SIG-M5 (cell line): ENCODE data around the gene CHKA.

Source experiments
- DNase-seq: peaks from one replicate; lab custom pipeline; 2025; lab: John Stamatoyannopoulos, UW

Gene CHKA

DNA sequence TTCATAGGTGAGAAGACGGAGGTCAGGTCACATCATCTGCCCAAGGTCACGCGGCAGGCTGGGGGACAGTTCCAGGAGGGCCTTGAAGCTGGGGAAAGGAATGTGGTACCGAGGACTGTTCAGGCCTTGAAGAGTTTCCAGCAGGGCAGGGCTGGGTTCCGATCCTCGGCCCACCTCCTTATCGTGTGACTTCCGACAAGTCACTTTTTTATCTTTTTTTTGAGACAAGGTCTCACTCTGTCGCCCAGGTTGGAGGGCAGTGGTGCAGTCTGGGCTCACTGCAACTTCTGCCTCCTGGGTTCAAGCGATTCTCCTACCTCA is 90.1 kb downstream of the CHKA start:
- DNase-seq, result no peak

DNA sequence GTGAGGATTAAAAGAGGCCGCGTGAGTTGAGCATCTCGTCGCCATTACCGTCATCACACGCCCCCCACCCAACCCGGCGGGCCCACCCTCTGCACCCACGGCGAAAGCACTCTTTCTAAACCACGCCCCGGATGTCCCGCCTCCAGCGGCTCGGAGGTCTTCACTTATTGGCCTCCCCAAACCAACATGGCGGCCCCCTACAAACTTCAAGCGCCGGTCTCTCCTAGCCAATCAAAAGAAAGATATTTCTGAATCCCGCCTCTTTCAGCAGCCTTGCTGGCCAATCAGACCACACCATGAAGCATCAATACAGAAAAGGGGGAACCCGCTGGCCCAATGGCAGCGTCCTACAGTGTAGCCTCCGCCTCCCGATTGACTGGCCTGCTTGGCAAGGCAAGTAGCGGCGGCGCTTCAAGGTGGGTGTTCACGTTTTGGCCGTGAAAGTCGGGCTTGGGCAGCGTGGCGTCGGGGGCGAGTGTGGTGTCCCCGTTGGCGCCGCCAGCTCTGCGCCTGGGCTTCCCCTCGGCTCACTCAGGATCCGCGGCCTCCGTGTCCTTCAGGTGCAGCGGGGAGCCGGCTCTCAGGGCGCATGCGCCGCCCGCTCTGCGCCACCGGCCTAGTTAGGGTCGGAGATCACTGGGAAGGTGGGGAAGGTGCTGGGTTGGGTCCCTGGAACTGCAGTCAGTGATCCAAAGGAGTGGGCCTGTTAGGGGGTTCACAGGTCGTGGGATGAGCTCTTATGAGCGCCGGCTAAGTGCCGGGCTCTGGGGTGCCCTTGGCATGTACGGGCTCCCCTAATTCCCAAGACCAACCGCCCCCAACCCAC is 90.7 kb downstream of the CHKA start, which contains the start of gene NDUFS8:
NDUFS8 (plus strand) TSS at position 364 of the 826 bp plus-strand sequence. CDS start 1,471 bp downstream, outside the sequence.
- peak; percentile 94 for DNase-seq

DNA sequence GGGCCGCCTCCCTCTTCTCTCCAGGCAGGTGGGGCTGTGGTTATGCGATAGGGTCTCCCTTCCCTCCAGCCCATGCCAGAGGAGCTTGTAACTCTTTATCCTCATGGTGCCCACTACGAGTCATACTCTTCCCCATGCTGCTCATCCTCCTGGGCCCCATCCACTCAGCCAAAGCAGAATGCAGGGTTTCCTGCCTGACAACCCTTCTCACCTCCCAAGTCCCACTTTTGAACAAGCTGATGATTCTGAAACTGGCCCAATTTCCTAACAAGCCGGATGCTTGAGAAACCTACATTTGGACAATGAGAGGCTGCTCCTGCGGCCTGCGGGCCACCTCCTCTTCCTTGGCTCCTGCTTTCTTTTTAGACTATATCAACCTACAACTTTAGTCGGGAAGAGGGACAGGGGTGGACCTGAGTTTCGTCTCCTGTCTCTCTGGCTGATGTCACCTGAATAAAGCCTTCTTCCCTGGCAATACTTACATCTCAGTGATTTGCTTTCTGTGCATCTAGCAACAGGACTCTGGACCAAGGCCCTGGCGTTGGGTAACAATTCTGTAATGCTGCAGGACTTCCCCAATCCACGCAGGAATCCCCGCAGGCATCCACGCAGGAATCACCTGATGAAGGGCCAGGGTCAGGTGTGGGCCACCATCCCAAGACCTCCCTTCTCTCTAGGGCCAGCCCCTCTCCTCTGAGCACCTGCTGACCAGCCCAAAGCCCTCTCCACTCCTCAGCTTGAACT is 92.2 kb downstream of the CHKA start:
- DNase-seq, result no peak

DNA sequence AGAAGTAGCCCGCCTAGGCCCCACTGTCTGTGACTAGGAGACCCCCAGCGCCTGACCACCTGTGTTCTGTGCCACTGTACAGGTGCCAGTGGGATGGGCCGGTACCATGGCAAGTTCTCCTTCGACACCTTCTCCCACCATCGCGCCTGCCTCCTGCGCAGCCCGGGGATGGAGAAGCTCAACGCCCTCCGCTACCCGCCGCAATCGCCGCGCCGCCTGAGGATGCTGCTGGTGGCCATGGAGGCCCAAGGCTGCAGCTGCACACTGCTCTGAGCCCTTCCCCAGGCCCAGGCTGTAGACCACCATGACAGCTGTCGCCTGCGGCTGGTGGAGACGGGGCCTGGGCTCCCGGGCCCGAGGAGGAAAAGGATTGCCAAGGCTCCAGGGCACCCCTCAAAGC is 93.5 kb downstream of the CHKA start:
- no peak for DNase-seq

DNA sequence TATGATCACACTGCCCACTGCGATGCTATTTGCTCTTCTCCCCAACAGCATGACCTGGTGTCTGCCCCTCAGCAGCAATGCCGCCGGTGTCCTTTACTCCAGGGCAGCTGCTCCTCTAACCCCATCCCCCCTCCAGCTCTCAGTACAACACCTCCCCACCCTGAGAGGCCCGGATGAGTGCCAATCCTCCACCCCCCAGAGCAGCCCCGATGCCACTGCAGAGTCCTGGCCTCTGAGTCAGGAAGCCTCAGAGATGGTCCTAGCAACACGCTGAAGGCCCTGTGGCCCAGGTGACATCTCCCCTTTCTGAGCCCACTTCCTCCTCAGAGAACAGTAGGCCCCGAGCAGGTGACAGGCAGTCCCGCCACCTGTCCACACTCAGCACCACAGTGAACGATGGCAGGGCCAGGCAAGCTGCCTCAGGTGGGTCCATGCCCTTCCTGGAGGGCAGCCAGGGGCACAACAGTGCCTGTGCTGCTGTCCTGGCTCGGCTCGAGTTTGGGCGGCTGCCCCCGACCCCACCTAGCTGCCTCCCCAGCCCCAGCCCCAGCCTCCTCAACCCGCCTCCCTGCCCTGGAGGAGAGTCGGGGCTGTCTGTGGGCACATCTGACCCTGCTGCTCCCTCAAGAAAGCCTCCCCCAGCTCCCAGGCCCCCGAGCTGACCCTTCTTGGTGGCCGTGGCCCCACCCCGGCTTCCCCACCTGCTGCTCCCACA is 94.6 kb downstream of the CHKA start:
- DNase-seq, result no peak

DNA sequence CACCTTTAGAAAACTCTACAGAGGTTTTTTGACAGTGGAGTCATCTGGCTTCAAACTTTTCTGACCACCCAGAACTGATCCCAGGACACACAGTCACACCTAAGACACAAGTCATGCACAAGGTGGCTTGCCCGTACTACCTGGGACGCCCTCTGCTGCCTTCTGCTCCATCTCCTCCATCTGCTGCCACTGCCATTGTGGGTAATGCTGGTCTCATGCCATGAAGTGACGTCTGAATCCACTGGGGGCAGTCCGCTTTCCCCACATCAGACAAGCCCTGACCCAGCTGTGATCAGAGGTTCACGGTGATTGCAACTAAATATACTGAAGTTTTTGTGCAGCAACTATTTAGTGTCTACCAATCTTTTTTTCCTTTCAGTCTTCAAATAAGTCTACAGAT is 96.1 kb downstream of the CHKA start:
- no peak for DNase-seq

DNA sequence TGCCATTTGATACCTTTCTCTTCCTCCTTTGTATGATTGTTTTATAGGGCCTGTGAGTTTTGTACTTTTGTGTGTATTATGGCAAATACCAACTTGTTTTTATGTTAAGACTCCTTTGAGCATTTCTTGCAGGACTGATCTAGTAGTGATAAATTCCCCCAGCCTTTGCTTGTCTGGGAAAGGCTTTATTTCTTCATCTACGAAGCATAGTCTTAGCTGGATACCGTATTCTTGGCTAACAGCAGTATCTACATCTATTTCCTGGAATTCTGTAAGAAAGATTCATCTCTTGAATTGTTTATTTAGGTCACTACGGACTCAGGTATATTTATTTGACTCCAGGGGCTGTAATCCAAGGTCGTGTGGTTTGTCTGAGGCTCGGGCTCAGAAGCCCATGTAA is 96.7 kb downstream of the CHKA start:
- no peak for DNase-seq

DNA sequence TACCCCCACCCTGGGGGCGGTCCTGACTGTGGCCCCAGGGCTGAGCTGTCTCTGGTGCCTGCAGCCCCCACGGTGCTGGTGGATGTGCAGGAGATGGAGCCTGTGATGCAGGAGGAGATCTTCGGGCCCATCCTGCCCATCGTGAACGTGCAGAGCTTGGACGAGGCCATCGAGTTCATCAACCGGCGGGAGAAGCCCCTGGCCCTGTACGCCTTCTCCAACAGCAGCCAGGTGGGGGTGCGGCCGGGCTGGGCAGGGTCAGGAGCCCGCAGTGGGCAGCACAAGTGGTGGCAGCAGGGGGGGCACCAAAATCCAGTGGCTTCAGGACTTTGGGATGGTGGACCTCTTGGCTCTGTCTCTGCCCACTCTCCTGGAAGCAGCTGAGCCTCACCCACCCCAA is 98.7 kb downstream of the CHKA start:
- DNase-seq, result no peak

DNA sequence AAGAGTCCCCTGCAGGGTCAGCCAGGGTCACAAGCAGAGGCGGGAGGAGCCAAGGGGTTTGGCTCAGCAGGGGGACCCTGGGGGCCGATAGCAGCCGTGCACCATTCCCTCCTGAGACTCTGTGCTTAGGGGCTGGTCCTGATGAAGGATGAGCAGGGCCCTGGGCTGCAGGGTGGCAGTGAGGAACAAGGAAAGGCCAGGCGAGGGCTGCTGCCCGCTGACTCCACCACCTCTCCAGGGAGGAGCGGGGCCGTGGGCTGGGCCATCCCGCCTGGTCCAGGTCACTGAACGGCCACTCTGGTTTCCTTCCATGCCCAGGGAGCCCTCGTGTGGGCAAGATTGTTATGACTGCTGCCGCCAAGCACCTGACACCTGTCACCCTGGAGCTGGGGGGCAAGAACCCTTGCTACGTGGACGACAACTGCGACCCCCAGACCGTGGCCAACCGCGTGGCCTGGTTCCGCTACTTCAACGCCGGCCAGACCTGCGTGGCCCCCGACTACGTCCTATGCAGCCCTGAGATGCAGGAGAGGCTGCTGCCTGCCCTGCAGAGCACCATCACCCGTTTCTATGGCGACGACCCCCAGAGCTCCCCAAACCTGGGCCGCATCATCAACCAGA is 99.9 kb downstream of the CHKA start:
- DNase-seq, result no peak

DNA sequence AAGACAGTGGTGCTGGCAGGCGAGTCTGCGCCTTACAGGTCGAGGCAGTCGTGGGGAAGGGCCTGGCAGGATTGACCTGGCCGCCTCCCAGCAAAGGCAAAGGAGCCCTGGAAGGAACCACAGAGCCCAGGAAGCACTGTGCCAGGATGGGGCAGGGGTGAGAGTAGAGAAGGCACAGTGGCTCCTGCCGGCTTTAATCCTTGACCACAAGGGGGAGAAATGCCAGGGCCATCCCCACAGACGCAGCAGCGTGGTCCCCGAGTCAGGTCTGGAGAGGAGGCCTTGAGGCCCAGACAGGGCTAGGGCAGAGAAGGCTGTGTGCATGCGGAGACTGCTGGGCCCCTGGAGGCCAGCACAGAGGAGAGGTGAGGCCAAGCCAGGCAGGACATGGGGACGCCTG is 100.6 kb downstream of the CHKA start:
- DNase-seq, result no peak

DNA sequence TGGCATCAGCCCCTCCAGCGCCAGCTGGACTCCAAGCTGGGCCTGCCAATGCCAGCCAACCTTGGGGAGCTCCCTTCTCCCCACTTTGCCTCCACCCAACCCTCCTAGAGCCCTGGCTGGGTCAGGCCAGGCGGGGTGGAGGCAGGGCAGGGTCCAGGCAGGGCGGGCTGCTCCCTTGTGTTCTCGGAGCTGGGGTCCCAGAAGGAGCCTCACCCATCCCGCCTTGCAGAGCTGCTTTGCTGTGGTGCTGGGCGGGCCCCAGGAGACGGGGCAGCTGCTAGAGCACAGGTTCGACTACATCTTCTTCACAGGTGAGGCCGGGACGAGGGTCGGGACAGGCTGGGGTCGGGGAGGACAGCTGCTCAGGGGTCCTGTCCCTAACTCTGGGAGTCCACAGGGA is 101.7 kb downstream of the CHKA start:
- no peak for DNase-seq

DNA sequence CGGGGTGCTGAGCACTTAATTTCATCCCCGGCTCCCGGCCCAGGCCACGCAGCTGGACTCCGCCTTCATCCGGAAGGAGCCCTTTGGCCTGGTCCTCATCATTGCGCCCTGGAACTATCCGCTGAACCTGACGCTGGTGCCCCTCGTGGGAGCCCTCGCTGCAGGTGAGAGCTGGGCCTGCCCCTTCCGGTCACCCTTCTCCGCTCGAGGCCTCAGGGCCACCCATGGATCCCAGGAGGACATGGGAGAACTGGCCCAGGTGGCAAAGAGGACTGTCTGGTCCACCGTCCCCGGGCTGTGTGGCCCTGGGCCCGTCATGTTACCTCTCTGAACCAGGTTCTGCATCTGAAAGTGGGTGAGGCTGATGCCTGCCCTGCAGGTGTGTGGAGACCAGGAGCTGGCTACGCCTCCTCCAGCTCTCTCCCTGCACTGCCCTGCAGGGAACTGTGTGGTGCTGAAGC is 102.4 kb downstream of the CHKA start:
- DNase-seq, result no peak

DNA sequence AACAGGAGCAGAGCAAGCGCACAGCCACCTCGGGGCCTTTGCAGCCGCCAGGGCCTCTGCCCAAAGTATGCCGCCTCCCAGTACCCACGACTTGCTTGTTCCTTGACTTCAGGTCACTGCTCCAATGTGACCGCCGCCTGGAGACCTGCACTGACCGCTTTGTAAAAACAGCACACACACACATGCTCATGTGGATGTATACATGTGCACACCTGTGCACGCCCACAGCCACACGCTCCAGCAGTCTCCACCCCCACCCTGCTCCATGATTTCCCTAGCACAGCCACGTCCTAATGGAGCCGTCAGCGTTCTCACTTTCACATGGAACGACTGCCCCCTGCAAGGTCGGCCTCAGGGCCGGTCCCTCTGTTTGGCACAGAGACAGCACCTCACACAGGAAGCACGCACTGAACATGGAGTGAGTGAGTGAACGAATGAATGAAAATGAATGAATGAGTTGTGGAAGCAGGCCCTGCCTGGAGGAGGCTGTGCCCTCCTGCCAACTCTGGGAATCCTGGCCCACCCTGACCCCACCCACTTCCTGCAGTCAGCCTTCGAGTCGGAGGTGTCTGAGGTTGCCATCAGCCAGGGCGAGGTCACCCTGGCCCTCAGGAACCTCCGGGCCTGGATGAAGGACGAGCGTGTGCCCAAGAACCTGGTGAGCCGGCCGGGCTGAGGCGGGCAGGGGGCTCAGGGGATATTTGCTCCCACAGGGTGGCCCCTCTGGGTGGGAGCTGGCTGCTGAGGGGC is 103.0 kb downstream of the CHKA start:
- no peak for DNase-seq

DNA sequence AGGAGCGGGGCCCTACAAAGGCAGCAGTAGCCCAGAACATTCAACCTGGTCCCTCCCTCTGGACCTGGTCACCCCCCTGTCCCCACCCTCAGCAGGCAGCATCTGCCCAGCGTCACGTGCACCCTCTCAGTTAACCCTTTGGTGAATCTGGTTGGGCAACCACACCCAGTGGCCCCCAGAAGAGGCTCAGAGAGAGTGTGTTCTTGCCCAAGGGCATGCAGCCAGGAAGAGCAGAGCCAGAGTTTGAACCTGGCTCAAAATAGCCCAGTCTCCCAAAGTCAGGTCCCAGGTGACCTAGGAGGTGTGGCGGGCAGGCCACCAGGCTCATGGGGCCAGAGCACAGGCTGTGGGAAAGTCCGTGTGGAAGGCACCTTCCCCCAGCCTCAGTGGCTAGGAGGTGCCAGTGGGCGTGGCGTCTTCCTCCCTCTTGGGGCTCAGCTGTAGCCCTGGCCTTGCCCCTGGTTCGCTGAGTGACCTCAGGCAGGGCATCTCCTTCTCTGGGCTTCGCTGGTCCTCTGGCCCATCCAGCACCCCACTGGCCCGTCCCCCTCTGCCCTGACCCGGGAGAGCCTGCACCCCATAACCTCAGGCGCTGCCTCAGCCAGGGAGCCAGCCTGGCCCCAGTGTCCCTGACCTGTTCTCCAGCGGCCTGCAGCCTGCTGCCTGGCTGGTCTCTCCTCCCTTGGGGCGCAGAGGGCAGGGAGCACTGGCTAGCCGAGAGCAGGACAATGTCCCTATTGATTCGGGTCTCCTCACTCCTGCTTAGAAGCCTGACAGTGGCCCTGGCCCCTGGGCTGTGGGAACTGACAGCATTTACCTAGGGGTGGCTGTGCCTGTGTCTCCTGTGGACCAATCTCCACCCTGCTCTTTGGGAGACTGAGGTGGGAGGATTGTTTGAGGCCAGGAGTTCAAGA is 104.0 kb downstream of the CHKA start:
- no peak for DNase-seq

DNA sequence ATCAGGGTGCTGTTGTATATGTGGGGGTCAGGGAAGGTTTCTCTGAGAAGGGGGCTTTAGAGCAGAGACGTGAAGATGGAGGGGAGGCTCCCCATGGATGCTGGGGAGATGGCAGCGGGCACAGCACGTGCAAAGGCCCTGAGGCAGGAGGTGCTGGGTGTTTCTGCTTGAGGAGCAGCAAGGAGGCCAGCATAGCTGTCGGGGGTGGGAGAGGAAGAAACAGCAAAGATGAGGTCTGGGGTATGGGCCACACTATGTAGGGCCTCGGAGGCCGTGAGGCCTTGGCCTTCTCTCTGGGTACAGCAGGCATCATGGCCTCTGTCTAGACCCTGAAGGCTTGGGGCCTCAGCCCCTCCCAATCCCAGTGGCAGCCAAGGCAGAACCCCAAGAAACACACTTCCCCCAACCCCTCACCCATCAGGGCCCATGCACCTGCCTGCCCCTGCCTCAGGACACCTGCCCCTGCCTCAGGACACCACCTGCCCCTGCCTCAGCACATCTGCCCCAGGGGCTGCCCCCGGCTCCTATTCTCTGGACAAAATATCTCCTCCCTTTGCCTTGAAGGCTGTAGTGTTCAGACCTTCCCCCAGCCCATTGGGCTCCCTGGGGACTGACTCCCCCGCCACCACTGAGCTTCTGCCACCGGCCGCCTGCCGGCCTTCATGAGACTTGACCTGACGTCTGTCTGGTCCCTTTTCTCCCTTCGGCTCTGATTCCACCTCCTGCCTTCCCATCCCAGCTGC is 104.9 kb downstream of the CHKA start:
- no peak for DNase-seq

DNA sequence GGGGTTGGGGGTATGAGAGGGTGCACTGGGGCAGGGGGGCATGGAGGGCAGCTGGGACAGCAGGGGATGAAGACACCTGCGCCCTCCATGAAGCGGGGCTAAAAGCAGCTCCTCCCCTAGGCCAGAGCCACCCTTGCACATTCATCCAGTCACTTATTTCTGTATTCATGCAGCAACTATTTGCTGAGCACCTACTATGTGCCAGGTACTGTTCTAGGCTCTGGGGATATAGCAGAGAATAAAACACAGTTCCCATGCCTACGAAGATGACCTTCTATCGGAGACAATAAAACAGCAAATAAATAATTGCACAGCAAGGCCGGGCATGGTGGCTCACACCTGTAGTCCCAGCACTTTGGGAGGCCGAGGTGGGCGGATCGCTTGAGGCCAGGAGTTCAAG is 105.7 kb downstream of the CHKA start:
- no peak for DNase-seq

DNA sequence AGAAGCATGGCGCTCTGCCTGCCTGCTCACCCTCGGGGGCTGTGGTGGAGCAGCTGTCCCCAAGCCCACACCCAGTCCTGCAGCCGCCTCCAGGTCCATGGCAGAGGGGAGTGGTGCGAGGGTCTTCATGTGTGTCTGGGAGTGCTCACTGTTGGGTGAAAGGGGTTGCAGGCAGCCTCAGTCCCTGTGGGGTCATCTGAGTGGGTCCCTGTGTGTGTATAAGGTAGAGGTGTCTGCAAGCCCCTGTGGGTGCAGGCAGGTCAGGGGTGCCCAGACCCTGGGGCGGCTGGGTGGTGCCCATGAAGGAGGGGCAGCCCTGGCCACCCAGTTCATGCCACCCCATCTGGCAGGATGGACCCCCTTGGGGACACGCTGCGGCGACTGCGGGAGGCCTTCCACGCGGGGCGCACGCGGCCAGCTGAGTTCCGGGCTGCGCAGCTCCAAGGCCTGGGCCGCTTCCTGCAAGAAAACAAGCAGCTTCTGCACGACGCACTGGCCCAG is 106.2 kb downstream of the CHKA start:
- DNase-seq, result no peak

DNA sequence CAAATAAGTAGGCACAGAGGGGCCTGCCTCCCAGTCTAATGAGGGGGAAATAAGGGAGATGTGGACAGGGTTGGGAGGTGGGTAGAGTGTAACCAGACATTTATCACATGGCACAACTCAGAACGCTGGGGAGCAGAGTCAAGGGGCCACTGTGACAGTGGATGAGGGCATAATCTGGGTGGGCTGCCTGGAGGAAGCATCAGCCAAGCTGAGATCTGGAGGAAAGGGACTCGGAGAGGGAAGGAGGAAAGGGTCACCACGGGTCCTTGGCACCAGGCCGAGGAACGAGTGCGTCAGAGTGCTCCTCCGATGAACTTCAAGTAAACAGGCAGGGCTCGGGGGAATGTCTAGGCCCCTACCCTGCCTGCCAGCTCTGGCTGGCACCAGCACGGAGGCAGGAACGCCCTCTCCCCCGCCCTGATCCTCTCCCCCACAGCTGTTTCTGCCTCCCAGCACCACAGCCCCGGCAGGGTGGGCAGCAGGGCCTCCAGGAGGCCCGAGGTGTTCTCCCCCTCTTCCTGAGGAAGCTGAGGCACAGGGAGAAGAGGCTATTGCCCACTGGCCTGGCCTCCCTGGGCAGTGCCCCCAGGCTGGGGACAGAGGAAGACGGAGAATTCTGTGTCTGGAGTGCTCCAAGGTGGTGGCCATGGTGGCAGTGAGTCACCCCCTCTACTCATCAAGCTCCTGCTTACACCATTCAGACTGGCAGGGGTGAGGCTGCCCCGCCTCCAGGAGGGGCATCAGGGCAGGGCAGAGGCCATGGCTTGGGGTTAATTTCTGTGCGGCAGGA is 106.8 kb downstream of the CHKA start:
- no peak for DNase-seq
